K562 (cell line): ENCODE measurements around the gene UCKL1. TPM values are rescaled to one million over a fixed set of nuclear protein-coding genes. Genes with fewer than 3 reads are reported as not detected.

ENCODE experiments used
- ARID1B ChIP-seq: fragments of 450-650 bp; IDR thresholded peaks from 2 replicates; pipeline ENCODE4 v1.6.1; 2016; ENCODE audit warnings: antibody characterized with exemption, mild to moderate bottlenecking, inconsistent platforms
- CREM ChIP-seq: IDR thresholded peaks from 2 replicates; pipeline ENCODE4 v1.6.1; 2014; ENCODE audit warnings: antibody characterized with exemption, low read depth
- E2F3 ChIP-seq: fragments of 250-450 bp; sonication (Bioruptor Pico); IDR thresholded peaks from 2 replicates; pipeline ENCODE4 v1.4.0; 2020; ENCODE audit warnings: mild to moderate bottlenecking
- GABPA ChIP-seq: fragments of 200-800 bp; sonication (Bioruptor generic); conservative IDR thresholded peaks from 2 replicates; pipeline ENCODE4 v1.6.1; 2016; ENCODE audit warnings: low read depth, missing genetic modification characterization, missing compliant biosample characterization
- HLTF ChIP-seq: fragments of 450-650 bp; IDR thresholded peaks from 2 replicates; pipeline ENCODE4 v1.6.1; 2016
- HNRNPUL1 ChIP-seq: fragments of 200-400 bp; formaldehyde crosslinking; IDR thresholded peaks from 2 replicates; pipeline ENCODE4 v1.6.1; 2017; ENCODE audit warnings: low read length
- KHSRP ChIP-seq: fragments of 450-650 bp; IDR thresholded peaks from 2 replicates; pipeline ENCODE4 v1.6.1; 2017
- NFXL1 ChIP-seq: fragments of 450-650 bp; formaldehyde crosslinking; IDR thresholded peaks from 2 replicates; pipeline ENCODE4 v1.4.0; 2021; ENCODE audit warnings: mild to moderate bottlenecking
- PCBP2 ChIP-seq: fragments of 200-400 bp; formaldehyde crosslinking; IDR thresholded peaks from 2 replicates; pipeline ENCODE4 v1.6.1; 2018; ENCODE audit warnings: low read length, low read depth, mild to moderate bottlenecking, moderate library complexity; ENCODE audit not compliant: poor library complexity, severe bottlenecking
- RCOR1 ChIP-seq, 2 experiments: IDR thresholded peaks; 2 replicates each; pipeline ENCODE4 v1.6.1; 2012; ENCODE audit warnings: low read depth in 2 of 2, low read length in 2 of 2, borderline replicate concordance in 1 of 2, improper control_type of control experiment in 1 of 2
- TAL1 ChIP-seq: fragments of 450-650 bp; IDR thresholded peaks from 2 replicates; pipeline ENCODE4 v1.6.1; 2016; ENCODE audit warnings: mild to moderate bottlenecking
- ZNF12 ChIP-seq: sonication (generic); formaldehyde crosslinking; IDR thresholded peaks from 2 replicates; pipeline ENCODE4 v1.4.0; 2020; ENCODE audit warnings: mild to moderate bottlenecking, missing genetic modification reagents
- ZNF699 ChIP-seq: fragments of 250-450 bp; sonication (Bioruptor Pico); IDR thresholded peaks from 2 replicates; pipeline ENCODE4 v1.8.0; 2021; ENCODE audit warnings: mild to moderate bottlenecking, moderate library complexity; ENCODE audit not compliant: insufficient replicate concordance
- polyA plus RNA-seq, 8 experiments: library from polyadenylated mRNA; depleted of rRNA in 4 of 8; stranded (reverse) in 5 of 8; unstranded in 3 of 8; fragments of >200 nt; fragmentation: Nextera tagmentation in 2 of 8; fragmentation: Illumina TruSeq in 1 of 8; extraction: Ambion mirVana in 2 of 8; extraction: Trizol in 1 of 8; gene quantifications; 2 replicates each; pipeline versions ENCODE4 v1.2.1 to v1.2.3, GENCODE V29; 2011 to 2014; ENCODE audit warnings: inconsistent platforms in 1 of 8, missing spikeins in 1 of 8
- total RNA-seq, 7 experiments: library from RNA; depleted of rRNA in 6 of 7; stranded (reverse); fragments of >200 nt in 6 of 7; fragmentation: Illumina TruSeq in 2 of 7; extraction: Trizol in 2 of 7; gene quantifications; 2 replicates each; pipeline versions ENCODE4 v1.2.1 to v1.2.3, GENCODE V29; 2011 to 2021; ENCODE audit warnings: low replicate concordance in 1 of 7
- TF ChIP-seq, protein P1 (sequence below), 2 experiments: fragments of 450-650 bp in 1 of 2; sonication (generic) in 1 of 2; formaldehyde crosslinking in 1 of 2; IDR thresholded peaks; 2 replicates each; pipeline versions ENCODE4 v1.7.1 to v1.9.0; 2016 to 2022; ENCODE audit warnings: inconsistent platforms in 1 of 2, mild to moderate bottlenecking in 1 of 2, missing genetic modification reagents in 1 of 2
- TF ChIP-seq, protein P2 (sequence below): sonication (generic); formaldehyde crosslinking; IDR thresholded peaks from 2 replicates; pipeline ENCODE4 v1.9.0; 2022; ENCODE audit warnings: mild to moderate bottlenecking, missing genetic modification reagents
- TF ChIP-seq, protein P3 (sequence below), 2 experiments: fragments of 450-650 bp in 1 of 2; sonication (generic) in 1 of 2; formaldehyde crosslinking; conservative IDR thresholded peaks; 2 replicates each; pipeline versions ENCODE4 v1.4.0 to v1.8.1; 2020 to 2022; ENCODE audit warnings: mild to moderate bottlenecking in 1 of 2, missing genetic modification reagents in 1 of 2

UCKL1 gene
- total and polyA plus RNA-seq, 9 of the 15 experiments (the other 6 are each of a cell fraction or from before 2014, with no cell fraction given), result 3.1 to 52.8 (median 24.2) TPM

- TF ChIP-seq, protein P1, sequence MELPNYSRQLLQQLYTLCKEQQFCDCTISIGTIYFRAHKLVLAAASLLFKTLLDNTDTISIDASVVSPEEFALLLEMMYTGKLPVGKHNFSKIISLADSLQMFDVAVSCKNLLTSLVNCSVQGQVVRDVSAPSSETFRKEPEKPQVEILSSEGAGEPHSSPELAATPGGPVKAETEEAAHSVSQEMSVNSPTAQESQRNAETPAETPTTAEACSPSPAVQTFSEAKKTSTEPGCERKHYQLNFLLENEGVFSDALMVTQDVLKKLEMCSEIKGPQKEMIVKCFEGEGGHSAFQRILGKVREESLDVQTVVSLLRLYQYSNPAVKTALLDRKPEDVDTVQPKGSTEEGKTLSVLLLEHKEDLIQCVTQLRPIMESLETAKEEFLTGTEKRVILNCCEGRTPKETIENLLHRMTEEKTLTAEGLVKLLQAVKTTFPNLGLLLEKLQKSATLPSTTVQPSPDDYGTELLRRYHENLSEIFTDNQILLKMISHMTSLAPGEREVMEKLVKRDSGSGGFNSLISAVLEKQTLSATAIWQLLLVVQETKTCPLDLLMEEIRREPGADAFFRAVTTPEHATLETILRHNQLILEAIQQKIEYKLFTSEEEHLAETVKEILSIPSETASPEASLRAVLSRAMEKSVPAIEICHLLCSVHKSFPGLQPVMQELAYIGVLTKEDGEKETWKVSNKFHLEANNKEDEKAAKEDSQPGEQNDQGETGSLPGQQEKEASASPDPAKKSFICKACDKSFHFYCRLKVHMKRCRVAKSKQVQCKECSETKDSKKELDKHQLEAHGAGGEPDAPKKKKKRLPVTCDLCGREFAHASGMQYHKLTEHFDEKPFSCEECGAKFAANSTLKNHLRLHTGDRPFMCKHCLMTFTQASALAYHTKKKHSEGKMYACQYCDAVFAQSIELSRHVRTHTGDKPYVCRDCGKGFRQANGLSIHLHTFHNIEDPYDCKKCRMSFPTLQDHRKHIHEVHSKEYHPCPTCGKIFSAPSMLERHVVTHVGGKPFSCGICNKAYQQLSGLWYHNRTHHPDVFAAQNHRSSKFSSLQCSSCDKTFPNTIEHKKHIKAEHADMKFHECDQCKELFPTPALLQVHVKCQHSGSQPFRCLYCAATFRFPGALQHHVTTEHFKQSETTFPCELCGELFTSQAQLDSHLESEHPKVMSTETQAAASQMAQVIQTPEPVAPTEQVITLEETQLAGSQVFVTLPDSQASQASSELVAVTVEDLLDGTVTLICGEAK (IDR thresholded peaks at IDR 0.05), result peak; percentile 78
- TF ChIP-seq, protein P1 (CRISPR knock-in tag; IDR thresholded peaks at IDR 0.05), result no peak
- TF ChIP-seq GABPA (tag), result peak; percentile 78
- TF ChIP-seq HLTF, result no peak
- no peak for TF ChIP-seq ZNF12 (CRISPR knock-in tag)
- TF ChIP-seq, protein P2, sequence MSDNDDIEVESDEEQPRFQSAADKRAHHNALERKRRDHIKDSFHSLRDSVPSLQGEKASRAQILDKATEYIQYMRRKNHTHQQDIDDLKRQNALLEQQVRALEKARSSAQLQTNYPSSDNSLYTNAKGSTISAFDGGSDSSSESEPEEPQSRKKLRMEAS, result peak; percentile 59; the same call in 1 of the 2 replicates
- TF ChIP-seq CREM, result peak; percentile 60; the same call in 1 of the 2 replicates
- TF ChIP-seq TAL1, result no peak
- TF ChIP-seq HNRNPUL1, result no peak
- TF ChIP-seq RCOR1 (IDR thresholded peaks at IDR 0.05; ENCODE audit: borderline replicate concordance in 1 of 2, low read depth in 2 of 2, low read length in 2 of 2), result 0 out of 4 replicates have a peak, but pooled peaks of 1 of the 2 experiments have one; percentile 18
- no peak; the same call in 1 of the 2 replicates for TF ChIP-seq ARID1B
- TF ChIP-seq, protein P3, sequence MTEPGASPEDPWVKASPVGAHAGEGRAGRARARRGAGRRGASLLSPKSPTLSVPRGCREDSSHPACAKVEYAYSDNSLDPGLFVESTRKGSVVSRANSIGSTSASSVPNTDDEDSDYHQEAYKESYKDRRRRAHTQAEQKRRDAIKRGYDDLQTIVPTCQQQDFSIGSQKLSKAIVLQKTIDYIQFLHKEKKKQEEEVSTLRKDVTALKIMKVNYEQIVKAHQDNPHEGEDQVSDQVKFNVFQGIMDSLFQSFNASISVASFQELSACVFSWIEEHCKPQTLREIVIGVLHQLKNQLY (CRISPR knock-in tag; conservative IDR thresholded peaks at IDR 0.05), result no peak
- no peak for TF ChIP-seq E2F3 (CRISPR knock-in tag)
- TF ChIP-seq NFXL1 (CRISPR knock-in tag), result no peak
- TF ChIP-seq PCBP2, result no peak
- TF ChIP-seq ZNF699, result no peak
- no peak for TF ChIP-seq KHSRP
Measured at GRCh38 chr20:63978319-63979228, 22.4 kb upstream of the UCKL1 start (continued).
